A673 (cell line): ENCODE measurements around the gene LBX1.

Source experiments
- CTCF ChIP-seq: fragments of 300-800, 200-600 bp; sonication (generic); conservative IDR thresholded peaks from 2 replicates; pipeline ENCODE4 v1.5.1; 2017; ENCODE audit warnings: low read depth, mild to moderate bottlenecking, antibody characterized with exemption, low read length, moderate library complexity, mixed read lengths
- EZH2 ChIP-seq: fragments of 200-600 bp; sonication (generic); IDR thresholded peaks from 2 replicates; pipeline ENCODE4 v1.6.1; 2017; ENCODE audit warnings: borderline replicate concordance, low read depth, mild to moderate bottlenecking, mixed read lengths, antibody characterized with exemption, low read length; ENCODE audit not compliant: poor library complexity, severe bottlenecking

- TF ChIP-seq CTCF (no peak), EZH2 (no peak)
These were observed 28.2 kb upstream of the LBX1 start for GRCh38 chr10:101257491-101257890.
